Adrenal gland (tissue), 5 donors: Measurements from ENCODE around the gene NBPF1.
"Not testable (repeated sequence)": the region's sequence is repeated elsewhere in the genome, so short reads cannot be mapped to it uniquely, and the experiment has no call there.

Experiments
- POLR2A ChIP-seq, 2 donors: fragments of 450-650 bp; IDR thresholded peaks; one replicate each; pipeline ENCODE4 v1.6.1; 2017; ENCODE audit warnings: antibody characterized with exemption in 2 of 2, mild to moderate bottlenecking in 2 of 2, moderate library complexity in 1 of 2
- TF ChIP-seq, protein P1 (sequence below), 6 experiments: fragments of 450-650 bp in 4 of 6; fragments of 200-600 bp in 2 of 6; sonication (generic) in 1 of 6; IDR thresholded peaks; 1 replicate in 5 of 6; 2 replicates in 1 of 6; pipeline versions ENCODE4 v1.5.1 to v1.8.0; 2016 to 2021; ENCODE audit warnings: antibody characterized with exemption in 6 of 6, mild to moderate bottlenecking in 2 of 6, moderate library complexity in 1 of 6
- donor health status: DM: no; HTN: no; CAD: no.

DNA sequence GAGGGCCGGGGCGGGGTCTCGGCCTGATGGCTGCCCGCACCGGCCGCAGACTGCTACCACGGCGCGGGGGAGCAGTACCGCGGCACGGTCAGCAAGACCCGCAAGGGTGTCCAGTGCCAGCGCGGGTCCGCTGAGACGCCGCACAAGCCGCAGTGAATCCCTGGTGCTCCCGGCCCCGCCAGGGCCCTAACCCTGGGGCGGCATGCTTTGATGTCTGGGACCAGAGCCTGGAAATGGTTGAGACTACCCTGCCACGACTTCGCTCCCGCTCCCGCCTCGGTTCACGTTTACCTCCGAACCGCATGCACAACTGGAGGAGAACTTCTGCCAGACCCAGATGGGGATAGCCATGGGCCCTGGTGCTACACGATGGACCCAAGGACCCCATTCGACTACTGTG, 34.9 kb upstream of the NBPF1 start:
- TF ChIP-seq, protein P1, sequence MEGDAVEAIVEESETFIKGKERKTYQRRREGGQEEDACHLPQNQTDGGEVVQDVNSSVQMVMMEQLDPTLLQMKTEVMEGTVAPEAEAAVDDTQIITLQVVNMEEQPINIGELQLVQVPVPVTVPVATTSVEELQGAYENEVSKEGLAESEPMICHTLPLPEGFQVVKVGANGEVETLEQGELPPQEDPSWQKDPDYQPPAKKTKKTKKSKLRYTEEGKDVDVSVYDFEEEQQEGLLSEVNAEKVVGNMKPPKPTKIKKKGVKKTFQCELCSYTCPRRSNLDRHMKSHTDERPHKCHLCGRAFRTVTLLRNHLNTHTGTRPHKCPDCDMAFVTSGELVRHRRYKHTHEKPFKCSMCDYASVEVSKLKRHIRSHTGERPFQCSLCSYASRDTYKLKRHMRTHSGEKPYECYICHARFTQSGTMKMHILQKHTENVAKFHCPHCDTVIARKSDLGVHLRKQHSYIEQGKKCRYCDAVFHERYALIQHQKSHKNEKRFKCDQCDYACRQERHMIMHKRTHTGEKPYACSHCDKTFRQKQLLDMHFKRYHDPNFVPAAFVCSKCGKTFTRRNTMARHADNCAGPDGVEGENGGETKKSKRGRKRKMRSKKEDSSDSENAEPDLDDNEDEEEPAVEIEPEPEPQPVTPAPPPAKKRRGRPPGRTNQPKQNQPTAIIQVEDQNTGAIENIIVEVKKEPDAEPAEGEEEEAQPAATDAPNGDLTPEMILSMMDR (IDR thresholded peaks at IDR 0.05), result not testable (repeated sequence)
- not testable (repeated sequence) for TF ChIP-seq POLR2A (IDR thresholded peaks at IDR 0.05)
